Measurements from ENCODE around the gene LCNL1.

DNA sequence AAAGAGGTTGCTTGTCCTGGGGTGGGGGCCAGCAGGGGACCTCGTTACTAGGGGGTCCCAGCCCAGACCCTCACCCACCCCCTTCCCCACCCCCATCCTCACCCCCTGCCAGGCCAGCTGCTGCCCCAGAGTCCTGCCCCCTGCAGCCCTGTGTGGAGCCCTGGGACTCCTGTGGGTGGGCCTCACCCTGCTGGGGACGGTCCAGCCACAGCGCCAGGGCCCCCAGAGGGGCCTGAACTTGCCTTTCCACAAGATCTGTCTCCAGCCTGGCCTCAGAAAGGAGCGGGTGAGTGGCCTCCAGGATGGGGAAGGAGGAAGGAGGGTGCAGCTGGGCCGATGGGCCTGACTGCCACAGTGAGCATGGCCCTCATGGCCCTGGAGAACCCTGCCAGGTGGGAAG, 13.0 kb upstream of the LCNL1 start:
- TF ChIP-seq, protein P1, sequence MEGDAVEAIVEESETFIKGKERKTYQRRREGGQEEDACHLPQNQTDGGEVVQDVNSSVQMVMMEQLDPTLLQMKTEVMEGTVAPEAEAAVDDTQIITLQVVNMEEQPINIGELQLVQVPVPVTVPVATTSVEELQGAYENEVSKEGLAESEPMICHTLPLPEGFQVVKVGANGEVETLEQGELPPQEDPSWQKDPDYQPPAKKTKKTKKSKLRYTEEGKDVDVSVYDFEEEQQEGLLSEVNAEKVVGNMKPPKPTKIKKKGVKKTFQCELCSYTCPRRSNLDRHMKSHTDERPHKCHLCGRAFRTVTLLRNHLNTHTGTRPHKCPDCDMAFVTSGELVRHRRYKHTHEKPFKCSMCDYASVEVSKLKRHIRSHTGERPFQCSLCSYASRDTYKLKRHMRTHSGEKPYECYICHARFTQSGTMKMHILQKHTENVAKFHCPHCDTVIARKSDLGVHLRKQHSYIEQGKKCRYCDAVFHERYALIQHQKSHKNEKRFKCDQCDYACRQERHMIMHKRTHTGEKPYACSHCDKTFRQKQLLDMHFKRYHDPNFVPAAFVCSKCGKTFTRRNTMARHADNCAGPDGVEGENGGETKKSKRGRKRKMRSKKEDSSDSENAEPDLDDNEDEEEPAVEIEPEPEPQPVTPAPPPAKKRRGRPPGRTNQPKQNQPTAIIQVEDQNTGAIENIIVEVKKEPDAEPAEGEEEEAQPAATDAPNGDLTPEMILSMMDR (conservative IDR thresholded peaks at IDR 0.05; ENCODE audit: low read length) = no peak
- TF ChIP-seq EZH2phosphoT487 (IDR thresholded peaks at IDR 0.05; ENCODE audit: borderline replicate concordance) = no peak

Measured in Loucy (cell line).